ENCODE measurements around the gene EPB41L2. TPM values are rescaled to one million over a fixed set of nuclear protein-coding genes. Genes with fewer than 3 reads are reported as not detected.

EPB41L2 gene
- total and polyA plus RNA-seq, 8 donors = 13.0 to 63.0 (median 17.4) TPM

- WGBS, 2 donors = 93 to 98% methylated on average over 1 of the region's 1 CpG
- no peak for DNase-seq
- Histone ChIP-seq H3K36me3 (no peaks in the 10 kb centered on the region), H3K27ac (no peak overlapping the region), H3K9me3 (no peaks in the 10 kb centered on the region), H3K4me3 (no peak overlapping the region), H3K27me3 (no peaks in the 10 kb centered on the region), H3K4me1 (peaks cover 4 to 14% (median 6%) of the 10 kb centered on the region in 3 donors)
- intact Hi-C loops (cut with DNase I) = no loop called here
- TF ChIP-seq CTCF (IDR thresholded peaks at IDR 0.05) = no peak
- ATAC-seq = no peak
- no peak for FAIRE-seq
Observed at GRCh38 chr6:131026243-131026642, 36.8 kb downstream of the EPB41L2 start.

DNA sequence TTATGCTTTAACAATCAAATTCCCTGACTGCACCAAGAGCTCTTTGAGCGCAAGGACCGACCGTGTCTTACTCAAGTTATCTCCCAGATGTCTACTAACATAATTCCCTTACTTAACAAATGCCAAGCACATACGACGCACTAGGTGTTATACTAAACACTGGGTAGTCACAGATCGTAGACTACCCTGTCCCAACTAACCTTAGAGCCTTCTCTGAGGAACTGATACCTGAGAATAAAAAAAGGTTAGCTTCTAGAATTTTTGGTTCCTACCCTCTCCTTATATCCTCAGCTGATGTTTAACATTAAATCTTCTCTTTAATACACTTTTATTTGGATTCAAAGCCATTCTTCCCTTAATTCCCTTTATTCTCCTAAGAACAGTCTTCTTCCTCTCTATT lies 38.5 kb downstream of the EPB41L2 start:
- FAIRE-seq (no peak), DNase-seq (no peak), ATAC-seq (no peak)
- no peak overlapping the region for H3K27ac ChIP-seq
- intact Hi-C loops (cut with DNase I) = no loop called here
- no peak overlapping the region for H3K4me3 ChIP-seq
- H3K27me3 ChIP-seq = no peaks in the 10 kb centered on the region
- WGBS, 2 donors = 96 to 97% methylated on average over 6 of the region's 6 CpGs
- no peaks in the 10 kb centered on the region for H3K9me3 ChIP-seq
- no peaks in the 10 kb centered on the region for H3K36me3 ChIP-seq
- peaks cover 1 to 5% (median 1%) of the 10 kb centered on the region in 3 donors for H3K4me1 ChIP-seq
- TF ChIP-seq CTCF (IDR thresholded peaks at IDR 0.05) = no peak

DNA sequence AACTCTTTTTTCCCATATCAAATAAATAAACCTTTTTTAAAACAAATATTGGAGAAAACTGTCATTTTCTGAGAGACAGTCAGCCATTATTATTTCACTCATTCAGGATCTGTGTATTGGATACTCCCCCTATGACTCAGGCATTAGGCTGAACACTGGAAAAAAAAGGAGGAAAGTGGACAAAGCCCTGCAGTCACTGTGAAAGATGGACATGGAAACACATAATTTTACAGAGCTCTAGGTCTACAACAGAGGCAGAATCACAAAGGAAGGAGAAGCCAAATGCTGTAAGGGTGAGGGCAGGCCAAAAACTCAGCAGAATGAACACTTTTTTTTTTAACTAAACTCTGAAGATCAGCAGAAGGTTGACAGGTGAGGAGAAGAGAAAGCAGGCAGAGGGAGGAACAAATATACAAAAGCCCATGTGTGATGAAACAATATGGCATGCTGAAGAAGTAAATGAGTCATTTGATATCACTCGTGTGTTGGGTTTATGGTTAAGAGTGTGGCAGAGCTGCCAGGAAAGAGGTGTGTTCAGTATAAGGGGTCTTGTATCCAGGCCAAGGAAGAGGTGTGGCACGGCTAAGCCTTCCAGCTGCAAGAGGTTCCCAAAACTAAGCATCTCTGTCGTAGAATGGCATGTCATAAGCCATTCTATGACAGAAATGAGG lies 39.1 kb downstream of the EPB41L2 start:
- DNase-seq = no peak
- no peaks in the 10 kb centered on the region for H3K36me3 ChIP-seq
- H3K4me3 ChIP-seq = no peak overlapping the region
- WGBS, 2 donors = 72 to 80% methylated on average over 3 of the region's 3 CpGs
- peak in 2 of 4 donors; percentile 21 to 22 for ATAC-seq
- H3K27me3 ChIP-seq = no peaks in the 10 kb centered on the region
- H3K4me1 ChIP-seq = peaks cover 0 to 4% (median 0%) of the 10 kb centered on the region in 3 donors
- no peak for FAIRE-seq
- H3K27ac ChIP-seq = no peak overlapping the region
- intact Hi-C loops (cut with DNase I) = no loop called here
- no peaks in the 10 kb centered on the region for H3K9me3 ChIP-seq
- TF ChIP-seq CTCF (IDR thresholded peaks at IDR 0.05) = no peak

- TF ChIP-seq CTCF (IDR thresholded peaks at IDR 0.05) = no peak
- H3K9me3 ChIP-seq = no peaks in the 10 kb centered on the region
- no peaks in the 10 kb centered on the region for H3K27me3 ChIP-seq
- DNase-seq (no peak), FAIRE-seq (peak; percentile 26), ATAC-seq (no peak)
- no peak overlapping the region for H3K27ac ChIP-seq
- no peaks in the 10 kb centered on the region for H3K4me1 ChIP-seq
- 64 to 68% methylated on average over 4 of the region's 4 CpGs for WGBS, 2 donors
- intact Hi-C loops (cut with DNase I) = no loop called here
- H3K4me3 ChIP-seq = no peak overlapping the region
- no peaks in the 10 kb centered on the region for H3K36me3 ChIP-seq
Observed at GRCh38 chr6:131022691-131023090, 40.4 kb downstream of the EPB41L2 start.

- Histone ChIP-seq H3K27ac (no peak overlapping the region), H3K9me3 (no peaks in the 10 kb centered on the region), H3K36me3 (no peaks in the 10 kb centered on the region), H3K27me3 (no peaks in the 10 kb centered on the region), H3K4me1 (peaks cover 0 to 11% (median 9%) of the 10 kb centered on the region in 3 donors), H3K4me3 (no peak overlapping the region)
- intact Hi-C loops (cut with DNase I) = no loop called here
- no peak for DNase-seq
- no peak for TF ChIP-seq CTCF (IDR thresholded peaks at IDR 0.05)
- FAIRE-seq = no peak
- no peak for ATAC-seq
- WGBS, 2 donors = 96 to 99% methylated on average over 3 of the region's 3 CpGs
Observed at GRCh38 chr6:131017962-131018361, 45.1 kb downstream of the EPB41L2 start.

Measured in pancreas (tissue), 10 donors.